CD4-positive, alpha-beta T cell treated with Interferon alpha-2 for 1 hour (primary cell): ENCODE data around the gene NF1.
"Not testable (repeated sequence)": the region's sequence is repeated elsewhere in the genome, so short reads cannot be mapped to it uniquely, and the experiment has no call there.

ENCODE experiments used
- DNase-seq, 2 donors: peaks; one replicate each; pipeline ENCODE4 v3.0.0-alpha.2; 2020 to 2022

NF1 gene

GRCh38 chr17:31310260-31310659 is 215.5 kb downstream of the NF1 start:
- DNase-seq: peak; percentile 76 to 83

GRCh38 chr17:31310886-31311285 is 216.1 kb downstream of the NF1 start:
- peak in 1 of 2 donors; percentile 36 for DNase-seq

GRCh38 chr17:31311526-31311925 is 216.7 kb downstream of the NF1 start:
- peak in 1 of 2 donors; percentile 26 for DNase-seq

GRCh38 chr17:31312223-31312622 is 217.4 kb downstream of the NF1 start:
- peak; percentile 48 to 58 for DNase-seq

GRCh38 chr17:31313982-31314781 is 219.4 kb downstream of the NF1 start, which contains the start of gene EVI2B:
TSS of gene EVI2B (minus strand) at chr17:31314054. CDS start at chr17:31305609, 8,445 bp downstream.
- peak in 1 of 2 donors; percentile 65 for DNase-seq

- no peak for DNase-seq
Observed at GRCh38 chr17:31314782-31315100, 220.0 kb downstream of the NF1 start.

- peak; percentile 67 to 74 for DNase-seq
Observed at GRCh38 chr17:31318298-31318801, 223.6 kb downstream of the NF1 start.

- peak in 1 of 2 donors; percentile 67 for DNase-seq
Observed at GRCh38 chr17:31318851-31319661, 224.3 kb downstream of the NF1 start.

- DNase-seq: peak in 1 of 2 donors; percentile 59
Observed at GRCh38 chr17:31320241-31320640, 225.5 kb downstream of the NF1 start.

- DNase-seq: peak in 1 of 2 donors; percentile 43
Observed at GRCh38 chr17:31320791-31321190, 226.0 kb downstream of the NF1 start.

GRCh38 chr17:31321481-31321880 is 226.7 kb downstream of the NF1 start, which contains the start of gene EVI2A:
TSS of gene EVI2A (minus strand) at chr17:31321622. CDS start at chr17:31319013, 2,609 bp downstream.
- peak; percentile 89 to 93 for DNase-seq

- peak; percentile 37 to 67 for DNase-seq
Observed at GRCh38 chr17:31321966-31322365, 227.2 kb downstream of the NF1 start.

- no peak for DNase-seq
Observed at GRCh38 chr17:31323551-31323950, 228.8 kb downstream of the NF1 start.

- no peak for DNase-seq
Observed at GRCh38 chr17:31327534-31328159, 232.9 kb downstream of the NF1 start.

- no peak for DNase-seq
Observed at GRCh38 chr17:31328160-31328535, 233.4 kb downstream of the NF1 start.

- no peak for DNase-seq
Observed at GRCh38 chr17:31329221-31329620, 234.4 kb downstream of the NF1 start.

GRCh38 chr17:31339906-31340661 is 245.3 kb downstream of the NF1 start:
- DNase-seq: no peak

GRCh38 chr17:31345191-31345747 is 250.5 kb downstream of the NF1 start:
- DNase-seq: not testable (repeated sequence)

- no peak for DNase-seq
Observed at GRCh38 chr17:31349454-31349853, 254.7 kb downstream of the NF1 start.

GRCh38 chr17:31355935-31356334 is 261.2 kb downstream of the NF1 start:
- no peak for DNase-seq

GRCh38 chr17:31357091-31357490 is 262.3 kb downstream of the NF1 start:
- DNase-seq: no peak

- no peak for DNase-seq
Observed at GRCh38 chr17:31357839-31358394, 263.1 kb downstream of the NF1 start.
